HL-60/S4 treated with phorbol 12-myristate 13-acetate at 8.2 ng/mL for 4 days and 3 days (cell line): ENCODE data around the gene TSNAXIP1.

Experiments used
- in situ Hi-C: fragments of 300-500 bp; cut with MboI; formaldehyde crosslinking; loops from 2 replicates; pipeline ENCODE4 v1.15.0; 2022; ENCODE audit warnings: low sequenced_read_pairs

TSNAXIP1 gene

GRCh38 chr16:67781565-67781921 lies 25.1 kb upstream of the TSNAXIP1 start:
- in situ Hi-C loops: no loop called here

- in situ Hi-C loops: no loop called here
These were observed 23.9 kb upstream of the TSNAXIP1 start for GRCh38 chr16:67782567-67783352.

GRCh38 chr16:67783353-67783725 lies 23.4 kb upstream of the TSNAXIP1 start:
- in situ Hi-C loops: no loop called here

- in situ Hi-C loops: no loop called here
These were observed 20.2 kb upstream of the TSNAXIP1 start for GRCh38 chr16:67786491-67786890.

GRCh38 chr16:67790071-67790470 lies 16.6 kb upstream of the TSNAXIP1 start:
- in situ Hi-C loops: no loop called here

GRCh38 chr16:67796099-67796718 lies 10.5 kb upstream of the TSNAXIP1 start:
- in situ Hi-C loops: no loop called here

GRCh38 chr16:67800338-67800926 lies 6.3 kb upstream of the TSNAXIP1 start:
- in situ Hi-C loops: no loop called here

- in situ Hi-C loops: no loop called here
These were observed 5.4 kb upstream of the TSNAXIP1 start for GRCh38 chr16:67801241-67801640.

- in situ Hi-C loops: no loop called here
These were observed 4.8 kb upstream of the TSNAXIP1 start for GRCh38 chr16:67801883-67802282.

GRCh38 chr16:67803894-67804293 lies 2.8 kb upstream of the TSNAXIP1 start:
- in situ Hi-C loops: no loop called here

- in situ Hi-C loops: no loop called here
These were observed 1.7 kb upstream of the TSNAXIP1 start for GRCh38 chr16:67804853-67805542.

GRCh38 chr16:67805718-67806427 lies 816 bp upstream of the TSNAXIP1 start:
- in situ Hi-C loops: no loop called here

- in situ Hi-C loops: no loop called here
These were observed 526 bp downstream of the TSNAXIP1 start for GRCh38 chr16:67807148-67807682.

- in situ Hi-C loops: no loop called here
These were observed 5.2 kb downstream of the TSNAXIP1 start for GRCh38 chr16:67811899-67812298.

- in situ Hi-C loops: no loop called here
These were observed 7.9 kb downstream of the TSNAXIP1 start for GRCh38 chr16:67814567-67814966.

GRCh38 chr16:67820608-67821259 lies 14.0 kb downstream of the TSNAXIP1 start:
- in situ Hi-C loops: no loop called here

GRCh38 chr16:67822511-67822910 lies 15.8 kb downstream of the TSNAXIP1 start:
- in situ Hi-C loops: no loop called here

- in situ Hi-C loops: no loop called here
These were observed 18.4 kb downstream of the TSNAXIP1 start for GRCh38 chr16:67825119-67825518.

GRCh38 chr16:67825906-67826305 lies 19.2 kb downstream of the TSNAXIP1 start:
- in situ Hi-C loops: no loop called here

GRCh38 chr16:67828651-67829050 lies 22.0 kb downstream of the TSNAXIP1 start:
- in situ Hi-C loops: no loop called here
